HG02885 (cell line): ENCODE data around the gene DNAJC27.
"Not testable (repeated sequence)": the region's sequence is repeated elsewhere in the genome, so short reads cannot be mapped to it uniquely, and the experiment has no call there.

Experiments
- ATAC-seq: cut with Tn5 transposase; IDR thresholded peaks from one replicate; pipeline ENCODE4 v1.9.1; 2021; ENCODE audit warnings: mild to moderate bottlenecking; ENCODE audit not compliant: unreplicated experiment, poor library complexity

The DNAJC27 gene

DNA sequence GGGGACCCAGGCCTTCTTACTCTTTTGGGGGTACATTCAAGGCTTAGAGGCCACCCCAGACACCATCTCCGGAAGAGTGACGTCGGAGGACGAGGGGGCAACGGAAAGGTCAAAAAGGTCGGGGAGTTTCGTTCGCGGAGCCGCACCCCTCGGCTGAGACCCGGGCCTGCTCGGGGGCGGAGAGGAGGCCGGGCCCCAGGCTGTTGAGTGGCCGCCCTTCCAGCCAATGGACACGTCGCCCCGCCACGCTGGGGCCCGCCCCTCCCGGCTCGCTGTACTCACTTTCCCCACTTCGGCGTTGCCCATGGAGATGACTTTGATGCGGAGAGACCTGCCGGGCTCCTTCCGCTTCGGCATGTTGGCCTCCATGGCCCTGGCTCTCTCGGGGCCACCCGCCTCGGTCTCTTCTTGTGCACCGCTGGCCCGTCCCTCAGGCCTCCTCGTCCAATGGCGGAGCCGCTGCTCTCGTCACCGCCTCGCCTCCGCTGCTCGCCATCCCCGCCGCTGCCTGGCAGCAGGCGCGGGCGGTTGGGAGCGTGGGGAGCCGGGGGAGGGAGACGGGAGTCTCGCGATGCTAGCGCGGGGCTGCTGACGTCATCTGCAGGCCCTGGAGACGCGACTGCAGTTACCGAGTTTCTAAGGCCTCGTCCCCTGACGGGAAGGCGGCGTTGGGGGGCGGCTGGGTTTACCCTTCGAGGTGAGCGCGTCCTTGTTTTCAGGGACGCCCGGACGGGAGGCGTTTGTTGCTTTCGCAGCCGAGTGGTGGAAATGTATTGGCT is at the start of gene DNAJC27:
Gene DNAJC27 (minus strand): TSS at position 420 of the 779 bp plus-strand sequence. CDS start 51 bp downstream, at position 369.
- ATAC-seq, result peak; percentile 93

DNA sequence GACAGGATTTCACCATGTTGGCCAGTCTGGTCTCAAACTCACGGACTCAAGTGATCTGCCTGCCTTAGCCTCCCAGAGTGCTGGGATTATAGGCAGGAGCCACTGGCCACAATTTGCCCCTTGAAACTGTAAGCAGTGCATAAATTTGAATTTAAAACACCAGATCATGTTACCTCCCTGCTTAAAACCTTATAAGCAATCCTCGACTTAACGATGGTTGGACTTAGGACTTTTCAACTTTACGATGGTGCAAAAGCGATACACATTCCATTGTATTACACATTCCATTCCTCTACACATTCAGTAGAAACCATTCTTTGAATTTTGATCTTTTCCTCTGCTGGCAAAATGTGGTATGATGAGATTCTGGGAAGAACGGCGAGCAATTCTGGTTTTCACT is 46.9 kb upstream of the DNAJC27 start:
- ATAC-seq, result no peak

DNA sequence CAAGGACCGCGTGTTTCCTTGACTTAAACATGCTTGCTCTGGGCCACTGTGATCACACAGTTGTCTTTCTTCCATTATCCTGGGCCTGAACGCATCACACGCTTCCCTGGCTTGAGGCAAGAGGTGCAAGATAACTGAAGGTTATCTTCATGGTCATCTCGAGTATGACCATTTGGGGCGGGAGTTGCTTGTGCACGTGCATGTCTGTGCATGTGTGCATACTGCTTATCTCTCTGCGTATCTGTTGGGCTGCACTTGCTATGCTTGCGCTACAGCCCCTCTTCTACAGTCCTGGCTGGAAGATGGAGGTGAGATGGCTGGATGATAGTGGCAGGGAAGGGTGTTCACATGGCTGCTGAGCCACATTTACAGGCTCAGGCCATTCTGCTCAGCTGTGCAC is 42.9 kb upstream of the DNAJC27 start:
- ATAC-seq, result no peak

DNA sequence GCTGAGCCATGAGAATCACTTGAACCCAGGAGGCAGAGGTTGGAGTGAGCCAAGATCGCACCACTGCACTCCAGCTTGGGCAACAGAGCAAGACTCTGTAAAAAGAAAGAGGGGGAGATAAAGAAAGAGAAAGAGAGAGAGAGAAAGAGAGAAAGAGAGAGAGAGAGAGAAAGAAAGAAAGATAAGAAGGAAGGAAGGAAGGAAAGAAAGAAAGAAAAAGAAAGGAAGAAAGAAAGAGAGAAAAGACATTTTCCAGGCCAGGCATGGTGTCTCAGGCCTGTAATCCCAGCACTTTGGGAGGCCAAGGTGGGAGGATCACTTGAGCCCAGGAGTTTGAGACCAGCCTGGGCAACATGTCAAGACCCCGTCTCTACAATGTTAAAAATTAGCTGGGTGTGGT is 39.6 kb upstream of the DNAJC27 start:
- ATAC-seq, result not testable (repeated sequence)

DNA sequence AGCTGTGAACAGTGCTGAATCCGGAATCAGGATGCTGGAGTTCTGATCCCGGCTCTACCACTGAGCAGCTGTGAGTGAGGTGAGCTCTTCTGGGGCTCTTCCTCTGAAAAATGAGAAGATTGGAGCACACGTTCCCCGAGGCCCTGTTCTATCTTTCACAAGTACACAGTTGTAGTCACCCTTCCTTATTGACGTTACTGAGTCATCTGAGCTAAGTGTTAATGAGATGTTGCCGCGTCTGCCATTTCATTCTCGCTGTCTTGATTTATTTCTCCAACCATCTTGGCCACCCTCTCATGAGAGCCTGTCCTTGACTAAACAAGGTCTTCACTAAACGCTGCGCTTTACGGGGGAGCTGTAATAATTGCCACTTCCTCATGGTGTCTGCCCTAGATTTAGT is 38.2 kb upstream of the DNAJC27 start:
- ATAC-seq, result no peak

DNA sequence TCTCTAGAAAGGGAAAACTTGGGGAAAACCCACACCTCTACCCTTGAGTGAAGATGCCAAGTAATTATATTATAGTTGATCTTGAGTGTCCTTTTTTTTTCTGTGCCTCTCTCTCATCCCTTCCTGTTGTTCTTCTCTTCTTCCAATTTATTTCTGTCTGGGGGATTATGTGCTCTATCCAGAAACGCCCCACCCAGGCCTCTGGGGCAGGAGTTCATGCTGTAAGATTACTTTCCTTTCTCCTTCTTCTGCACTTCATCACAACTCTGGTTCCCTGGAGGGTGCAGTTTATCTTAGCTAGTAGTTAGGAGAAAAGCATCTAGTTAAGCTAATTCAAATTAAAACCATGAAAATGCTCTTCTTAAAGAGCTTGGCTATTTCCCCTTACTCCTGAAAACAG is 30.3 kb upstream of the DNAJC27 start:
- ATAC-seq, result no peak

DNA sequence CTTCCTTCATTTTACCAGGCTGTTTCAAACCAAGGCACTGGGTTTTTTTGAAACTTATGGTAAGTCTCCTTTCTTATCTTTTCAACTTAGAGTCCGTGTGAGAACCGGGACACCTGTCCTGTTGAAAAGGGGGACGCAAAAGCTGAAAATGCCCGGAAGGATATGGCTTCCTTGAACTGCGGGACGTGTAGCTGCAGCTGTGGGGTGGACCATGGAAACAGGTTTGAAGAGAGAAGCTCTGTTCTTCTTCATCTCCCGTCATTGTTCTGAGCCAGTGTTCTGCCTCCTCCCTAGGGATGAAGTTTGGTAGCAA is 29.5 kb upstream of the DNAJC27 start:
- no peak for ATAC-seq

DNA sequence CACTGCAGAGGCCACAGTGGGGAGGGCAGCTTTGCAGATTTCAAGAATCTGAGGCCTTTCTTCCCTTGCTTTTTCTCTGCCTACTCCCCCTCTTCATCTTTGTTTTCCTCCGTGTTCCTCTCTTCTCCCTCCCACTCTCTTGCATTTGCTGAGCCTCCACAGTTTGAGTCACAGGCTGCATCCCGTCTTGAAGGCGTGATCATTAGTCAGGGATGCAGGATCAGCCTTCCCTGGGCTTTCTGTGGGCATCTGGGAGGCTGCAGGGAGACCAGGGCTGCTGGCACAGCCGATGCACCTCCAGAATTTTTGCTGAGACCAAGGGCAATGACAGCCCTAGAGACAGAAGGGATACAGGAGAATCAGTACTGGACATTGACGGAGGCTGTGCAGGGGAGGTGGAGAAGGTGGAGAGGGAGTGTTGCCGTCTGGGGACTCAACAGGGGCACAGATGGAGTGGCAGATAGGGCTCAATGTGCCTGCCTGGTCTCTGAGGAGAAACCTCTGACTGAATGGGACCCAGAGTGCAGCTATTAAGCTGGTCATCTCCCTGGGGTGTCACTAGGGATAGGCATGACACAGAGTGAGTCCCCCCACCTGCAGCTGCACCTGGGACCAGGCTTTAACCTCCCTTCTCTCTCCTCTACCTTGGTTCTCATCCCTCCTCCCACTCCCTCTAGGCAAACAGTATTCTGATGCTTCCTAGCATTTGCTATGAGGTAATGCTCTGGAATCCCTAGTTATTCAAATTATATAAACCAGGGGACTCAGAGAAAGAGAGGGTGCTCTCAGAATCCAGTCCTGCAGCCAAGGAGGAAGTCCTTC is 29.0 kb upstream of the DNAJC27 start:
- no peak for ATAC-seq

DNA sequence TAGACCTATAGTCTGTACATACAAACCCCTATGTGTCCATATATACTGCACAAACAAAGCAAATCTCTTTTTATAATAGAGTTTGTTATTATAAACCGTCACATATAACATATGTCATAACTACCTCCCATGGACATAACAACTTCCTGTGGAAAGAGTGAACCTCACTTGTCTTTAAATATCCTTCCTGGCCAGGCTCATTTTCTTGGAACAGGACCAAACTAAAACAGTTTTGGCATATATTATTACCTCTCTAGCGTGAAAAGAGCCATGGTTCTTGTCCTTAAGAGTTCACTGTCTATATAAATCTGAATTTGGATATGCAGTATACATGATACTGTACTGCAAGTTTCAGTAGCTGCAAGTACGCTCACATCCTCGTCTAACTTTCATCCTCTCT is 28.3 kb upstream of the DNAJC27 start:
- ATAC-seq, result no peak

DNA sequence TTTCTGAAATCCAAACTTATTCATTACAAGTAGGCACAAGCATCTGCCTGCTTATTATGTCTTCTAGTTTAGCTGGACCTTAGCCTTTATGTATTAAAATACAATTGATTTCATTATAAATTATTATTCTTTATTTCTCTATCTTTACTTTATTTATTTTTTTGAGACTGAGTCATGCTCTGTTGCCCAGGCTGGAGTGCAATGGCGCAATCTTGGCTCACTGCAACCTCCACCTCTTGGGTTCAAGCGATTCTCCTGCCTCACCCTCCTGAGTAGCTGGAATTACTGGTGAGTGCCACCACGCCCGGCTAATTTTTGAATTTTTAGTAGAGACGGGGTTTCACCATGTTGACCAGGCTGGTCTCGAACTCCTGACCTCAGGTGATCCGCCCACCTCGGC is 27.3 kb upstream of the DNAJC27 start:
- not testable (repeated sequence) for ATAC-seq

DNA sequence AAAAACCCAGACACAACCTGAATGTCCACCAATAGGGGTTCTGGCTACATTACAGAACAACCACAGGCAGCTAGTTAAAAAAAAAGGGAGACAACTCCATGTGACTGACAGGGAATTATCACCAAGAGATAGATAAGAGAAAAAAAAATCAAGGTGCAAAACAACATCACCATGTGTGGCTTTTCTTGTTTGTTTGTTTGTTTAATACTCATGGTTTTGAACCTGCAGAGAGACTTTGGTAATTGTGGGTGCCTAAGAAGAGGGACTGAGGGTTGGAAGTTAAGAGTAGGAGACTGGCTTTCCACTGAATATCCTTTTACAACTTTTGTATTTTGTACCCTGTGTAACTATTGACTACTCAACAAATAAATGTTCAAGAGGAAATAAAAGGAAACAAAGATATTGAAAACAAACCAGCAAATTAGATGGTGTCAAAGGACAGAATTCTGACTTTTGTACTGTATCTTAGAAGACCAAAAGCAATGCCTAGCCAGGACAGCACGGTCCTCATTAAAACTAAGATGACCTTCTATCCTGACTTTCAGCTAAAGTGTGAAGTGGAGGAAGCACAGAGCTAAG is 22.5 kb upstream of the DNAJC27 start:
- ATAC-seq, result no peak

DNA sequence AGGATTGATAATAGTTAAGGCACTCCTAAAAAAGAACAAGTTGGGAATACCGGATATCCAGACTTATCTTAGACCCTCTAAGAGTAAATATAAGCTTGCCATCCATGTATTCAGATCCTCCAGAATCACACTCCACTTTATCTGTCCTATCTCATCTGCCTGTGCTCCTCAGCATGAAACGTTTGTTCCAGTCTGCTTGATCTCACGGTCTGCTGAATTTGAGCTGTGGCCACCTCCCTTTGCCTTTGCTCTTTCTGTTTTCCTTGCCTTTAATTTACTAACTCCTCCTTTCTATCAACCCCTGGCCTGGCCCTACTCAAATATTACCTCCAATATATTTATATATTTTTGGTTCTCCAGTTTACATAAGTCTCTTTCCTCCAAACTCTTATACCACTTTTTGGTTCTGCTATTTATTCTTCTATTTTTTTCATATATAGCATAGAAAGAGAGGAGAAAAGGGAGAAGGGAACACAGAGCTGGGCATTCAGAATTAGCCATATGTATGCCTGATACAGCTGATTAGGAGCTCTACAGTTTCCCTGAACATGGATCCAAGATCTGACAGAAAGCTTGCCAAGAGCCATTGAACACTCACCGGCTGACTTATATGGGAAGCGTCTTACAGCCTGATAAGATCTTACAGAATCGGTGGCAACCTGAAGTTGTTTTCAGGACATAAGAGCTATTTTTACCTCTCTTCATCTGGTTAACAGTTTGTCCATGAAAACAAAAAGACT is 21.8 kb upstream of the DNAJC27 start:
- no peak for ATAC-seq

DNA sequence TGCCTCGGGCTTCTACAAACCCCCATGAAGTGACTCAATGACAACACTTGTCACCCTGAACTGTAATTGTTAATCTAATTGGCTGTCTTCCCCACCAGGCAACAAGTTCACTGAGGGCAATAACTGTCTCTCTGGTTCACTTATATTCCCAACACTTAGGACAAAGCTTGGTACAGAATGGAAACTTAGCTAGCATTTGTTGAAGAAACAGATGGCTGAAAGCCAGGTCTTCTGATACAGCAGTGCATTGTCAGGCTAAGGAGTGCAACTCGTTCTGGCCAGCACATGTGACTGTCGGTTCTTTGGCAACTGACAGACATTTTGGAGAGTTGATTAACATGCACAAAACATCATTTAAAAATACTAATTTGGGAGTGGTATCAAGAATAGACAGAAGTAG is 14.6 kb upstream of the DNAJC27 start:
- no peak for ATAC-seq

DNA sequence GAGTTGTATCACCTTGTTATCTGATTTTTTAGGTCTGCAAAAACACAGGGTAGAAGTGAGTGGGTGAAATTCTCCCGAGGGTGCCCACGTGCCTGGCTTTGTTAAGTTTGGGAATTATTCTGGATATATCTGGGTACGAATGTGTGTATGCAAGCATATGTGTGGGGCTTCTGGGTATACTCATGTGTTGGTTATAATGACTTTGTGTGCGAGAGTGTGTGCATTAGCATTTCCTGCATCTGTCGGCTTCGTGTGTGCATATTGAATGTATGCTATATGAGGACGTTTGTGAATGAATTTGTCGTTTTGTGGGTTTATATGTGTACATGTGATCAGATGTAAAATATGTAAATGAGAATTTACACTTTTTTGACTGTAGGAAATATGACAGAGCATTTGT is 13.8 kb upstream of the DNAJC27 start:
- ATAC-seq, result no peak

DNA sequence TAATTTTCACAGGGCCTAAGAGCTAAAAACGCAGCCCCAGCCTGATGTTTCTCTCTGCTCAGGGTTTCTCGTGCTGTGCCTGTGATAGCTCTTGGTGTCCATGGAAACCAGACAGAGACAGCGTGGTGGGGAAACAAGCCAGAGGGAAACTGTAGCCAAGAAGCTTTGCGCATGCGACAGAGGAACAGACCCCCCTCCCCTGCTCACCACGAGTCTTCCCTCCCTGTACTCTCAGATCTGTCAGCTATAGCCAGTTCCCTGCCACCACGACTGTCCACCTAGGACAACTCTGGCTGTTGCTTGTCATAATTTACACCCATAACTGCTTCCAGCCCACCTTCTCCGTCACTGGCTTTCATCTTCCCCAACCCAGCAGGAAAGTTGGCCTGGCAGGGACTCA is 13.2 kb upstream of the DNAJC27 start:
- ATAC-seq, result no peak

DNA sequence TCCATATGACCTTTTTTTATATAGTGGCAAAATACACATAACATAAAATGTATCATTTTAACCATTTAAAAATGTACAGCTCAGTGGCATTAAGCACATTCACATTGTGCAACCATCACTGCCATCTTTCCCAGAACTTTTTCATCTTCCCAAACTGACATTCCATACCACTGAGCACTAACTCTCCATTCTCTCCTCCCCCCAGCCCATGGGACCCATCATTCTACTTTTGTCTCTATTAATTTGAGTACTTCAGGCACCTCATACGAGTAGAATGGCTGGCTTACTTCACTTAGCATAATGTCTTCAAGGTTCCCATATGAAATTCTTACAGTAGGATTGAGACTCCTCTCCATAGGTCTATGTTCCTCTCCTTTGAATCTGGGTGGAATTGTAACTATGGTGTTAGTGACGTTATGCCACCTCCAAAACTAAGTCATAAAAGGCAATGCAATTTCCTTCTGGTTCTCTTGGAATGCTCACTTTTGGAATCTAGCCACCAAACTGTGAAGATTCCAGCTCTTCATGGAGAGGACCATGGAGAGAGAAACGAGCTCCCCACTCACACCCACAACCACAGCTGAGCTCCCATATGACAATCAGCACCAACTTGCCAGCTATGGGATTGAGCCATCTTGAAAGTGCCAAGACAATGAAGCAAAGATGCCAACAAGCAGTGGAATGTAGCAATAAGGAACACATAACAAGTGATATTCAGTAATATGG is 9.8 kb upstream of the DNAJC27 start:
- no peak for ATAC-seq

DNA sequence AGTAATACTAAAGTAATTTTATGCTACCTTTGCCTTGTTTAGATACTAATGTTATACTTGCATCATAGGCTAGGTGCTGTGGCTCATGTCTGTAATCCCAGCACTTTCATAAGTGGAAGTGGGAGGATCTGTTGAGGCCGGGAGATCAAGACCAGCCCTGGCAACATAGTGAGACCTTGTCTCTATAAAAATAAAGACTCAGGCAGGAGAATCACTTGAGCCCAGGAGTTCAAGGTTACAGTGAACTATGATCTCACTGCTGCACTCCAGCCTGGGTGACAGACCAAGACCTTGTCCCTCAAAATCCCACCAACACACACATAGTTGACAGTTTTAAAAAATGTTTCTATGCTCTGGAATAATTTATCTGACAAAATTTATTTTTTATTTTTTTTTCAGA is 6.9 kb upstream of the DNAJC27 start:
- ATAC-seq, result no peak

DNA sequence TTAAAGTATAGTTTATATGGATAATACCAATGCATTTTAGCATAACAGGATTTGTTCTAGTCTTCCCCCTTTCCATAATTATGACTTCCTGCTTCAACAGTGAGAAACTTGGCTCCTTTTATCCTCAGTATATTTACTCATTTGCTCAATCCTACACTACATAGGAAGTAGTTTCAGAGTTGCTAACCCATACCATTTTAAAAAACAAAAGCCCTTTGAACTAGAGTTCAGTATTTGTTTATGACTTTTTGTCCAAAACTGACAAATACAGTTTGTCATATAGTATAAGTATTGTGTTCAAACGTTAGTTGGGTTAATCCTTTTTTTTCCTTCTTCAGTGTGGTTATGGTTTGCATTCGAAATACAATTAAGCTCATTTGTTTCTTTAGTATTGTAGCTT is 5.9 kb upstream of the DNAJC27 start:
- no peak for ATAC-seq

DNA sequence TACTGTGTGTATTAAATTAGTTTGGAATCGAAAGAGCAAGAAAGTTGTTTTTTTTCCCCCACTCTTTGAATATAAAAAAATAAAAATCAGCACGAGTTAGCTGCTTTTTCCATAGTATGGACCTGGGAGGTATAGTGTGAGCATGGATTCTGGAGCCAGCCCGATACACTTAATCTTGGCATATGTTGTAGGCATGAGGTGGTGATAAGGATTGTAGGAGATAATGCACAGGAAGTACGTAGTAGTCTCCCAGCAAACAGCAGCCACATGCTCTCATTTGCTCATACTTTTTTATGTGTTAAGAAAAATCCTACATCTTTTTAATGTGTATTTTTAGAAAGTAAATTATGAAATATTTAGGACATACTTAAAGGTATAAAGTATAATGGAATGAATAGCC is 2.1 kb upstream of the DNAJC27 start:
- no peak for ATAC-seq

DNA sequence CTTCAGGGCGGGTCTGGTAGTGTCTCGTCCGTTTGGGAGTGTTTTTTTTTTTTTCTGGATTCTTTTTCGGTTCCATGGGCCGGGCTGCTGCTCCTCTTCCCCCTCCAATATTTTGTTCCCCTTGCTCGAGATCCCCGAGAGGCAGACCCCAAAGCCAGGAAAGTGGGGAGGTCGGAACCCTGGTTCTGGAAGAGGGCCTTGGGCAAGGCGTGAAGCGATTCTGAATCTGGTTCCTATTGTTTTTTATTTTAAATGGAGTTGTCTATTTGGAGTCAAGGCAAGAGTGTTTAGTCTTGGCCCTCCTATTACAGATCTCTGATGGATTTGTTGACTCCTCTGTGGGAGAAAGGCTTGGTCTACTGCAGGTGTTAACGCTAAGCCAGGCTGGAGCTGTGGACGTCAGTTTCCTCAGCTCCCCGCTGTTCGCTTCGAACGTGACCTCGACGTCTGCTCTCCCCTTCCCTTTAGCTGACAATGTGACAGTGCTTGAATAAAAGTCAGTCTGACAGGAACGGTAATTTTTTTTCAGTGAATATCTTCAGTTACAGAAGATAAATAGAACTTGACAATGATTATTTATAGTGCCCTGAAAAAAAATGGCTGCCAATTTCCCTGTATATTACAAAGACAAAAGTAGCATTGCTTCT is 683 bp upstream of the DNAJC27 start:
- no peak for ATAC-seq
